Hepatocyte (in vitro differentiated cells): ENCODE results near the gene VPS51.

Experiments
- EZH2 ChIP-seq: fragments of 200-600 bp; sonication (generic); IDR thresholded peaks from 2 replicates; pipeline ENCODE4 v1.6.1; 2016; ENCODE audit warnings: antibody characterized with exemption, mild to moderate bottlenecking, borderline replicate concordance
- TF ChIP-seq, protein P1 (sequence below): fragments of 200-600 bp; sonication (generic); IDR thresholded peaks from 2 replicates; pipeline ENCODE4 v1.5.1; 2016; ENCODE audit warnings: antibody characterized with exemption, mild to moderate bottlenecking; ENCODE audit not compliant: poor library complexity

DNA sequence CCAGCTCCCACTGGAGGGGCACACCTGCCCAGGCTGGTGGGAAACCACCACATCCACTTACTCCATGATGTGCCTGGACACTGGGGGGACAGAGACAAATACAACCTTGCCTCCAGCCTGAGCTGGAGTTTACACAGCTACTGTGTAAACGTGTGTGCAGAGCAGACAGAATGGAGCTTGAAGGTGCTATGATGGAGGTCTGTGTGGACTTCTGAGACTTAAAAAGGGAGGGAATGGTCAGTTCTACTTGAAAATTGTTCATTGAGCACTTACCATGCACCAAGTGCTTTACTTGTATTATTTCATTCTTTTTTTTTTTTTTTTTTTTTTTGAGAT is 23.4 kb upstream of the VPS51 start:
- TF ChIP-seq EZH2, result no peak
- TF ChIP-seq, protein P1, sequence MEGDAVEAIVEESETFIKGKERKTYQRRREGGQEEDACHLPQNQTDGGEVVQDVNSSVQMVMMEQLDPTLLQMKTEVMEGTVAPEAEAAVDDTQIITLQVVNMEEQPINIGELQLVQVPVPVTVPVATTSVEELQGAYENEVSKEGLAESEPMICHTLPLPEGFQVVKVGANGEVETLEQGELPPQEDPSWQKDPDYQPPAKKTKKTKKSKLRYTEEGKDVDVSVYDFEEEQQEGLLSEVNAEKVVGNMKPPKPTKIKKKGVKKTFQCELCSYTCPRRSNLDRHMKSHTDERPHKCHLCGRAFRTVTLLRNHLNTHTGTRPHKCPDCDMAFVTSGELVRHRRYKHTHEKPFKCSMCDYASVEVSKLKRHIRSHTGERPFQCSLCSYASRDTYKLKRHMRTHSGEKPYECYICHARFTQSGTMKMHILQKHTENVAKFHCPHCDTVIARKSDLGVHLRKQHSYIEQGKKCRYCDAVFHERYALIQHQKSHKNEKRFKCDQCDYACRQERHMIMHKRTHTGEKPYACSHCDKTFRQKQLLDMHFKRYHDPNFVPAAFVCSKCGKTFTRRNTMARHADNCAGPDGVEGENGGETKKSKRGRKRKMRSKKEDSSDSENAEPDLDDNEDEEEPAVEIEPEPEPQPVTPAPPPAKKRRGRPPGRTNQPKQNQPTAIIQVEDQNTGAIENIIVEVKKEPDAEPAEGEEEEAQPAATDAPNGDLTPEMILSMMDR, result no peak
